OCI-LY7 (cell line): ENCODE measurements around the gene PPCDC. TPM values are rescaled to one million over a fixed set of nuclear protein-coding genes. Genes with fewer than 3 reads are reported as not detected.
"Not testable (repeated sequence)": the region's sequence is repeated elsewhere in the genome, so short reads cannot be mapped to it uniquely, and the experiment has no call there.

Source experiments
- BruUV-seq: library from RNA; stranded (reverse); fragments of 400-500 nt; replicated peaks from 2 replicates; lab custom pipeline; 2021; lab: Mats Ljungman, UMichigan
- CTCF ChIA-PET: fragments of 300-600 bp; sonication (Branson Sonifier 250); formaldehyde crosslinking; loops from one replicate; lab custom pipeline; 2022; ENCODE audit warnings: antibody characterized with exemption; ENCODE audit not compliant: unreplicated experiment; lab: Charles Lee
- POLR2A ChIA-PET: fragments of 300-600 bp; sonication (Branson Sonifier 250); formaldehyde crosslinking; loops from one replicate; lab custom pipeline; 2022; ENCODE audit warnings: antibody characterized with exemption; lab: Charles Lee
- DNase-seq: peaks from one replicate; pipeline ENCODE4 v3.0.0-alpha.2; 2015; ENCODE audit warnings: low spot score
- H2AFZ ChIP-seq: fragments of 200-600 bp; sonication (generic), shearing (Covaris generic); 2 replicates; pipeline ENCODE4 v1.6.1; 2014; ENCODE audit warnings: mild to moderate bottlenecking, antibody characterized with exemption, low read length, moderate library complexity
- H3K27ac ChIP-seq: fragments of 200-600 bp; sonication (generic); 2 replicates; pipeline ENCODE4 v1.5.1; 2014; ENCODE audit warnings: mixed run types, low read depth, mild to moderate bottlenecking, moderate library complexity, low read length, inconsistent platforms; ENCODE audit not compliant: poor library complexity, severe bottlenecking
- H3K36me3 ChIP-seq: fragments of 200-600 bp; sonication (generic); 2 replicates; pipeline ENCODE4 v1.6.1; 2014; ENCODE audit warnings: mild to moderate bottlenecking, antibody characterized with exemption, low read length, moderate library complexity, mixed read lengths; ENCODE audit not compliant: insufficient read depth
- H3K4me1 ChIP-seq: fragments of 200-600 bp; sonication (generic); 2 replicates; pipeline ENCODE4 v1.5.1; 2014; ENCODE audit warnings: mild to moderate bottlenecking, low read length; ENCODE audit not compliant: insufficient read depth, poor library complexity, severe bottlenecking
- H3K4me2 ChIP-seq: fragments of 200-600 bp; sonication (generic); 2 replicates; pipeline ENCODE4 v1.6.1; 2014; ENCODE audit warnings: mild to moderate bottlenecking, low read length
- H3K4me3 ChIP-seq: fragments of 200-600 bp; sonication (generic); 2 replicates; pipeline ENCODE4 v1.5.1; 2014; ENCODE audit warnings: mild to moderate bottlenecking, low read depth, low read length; ENCODE audit not compliant: poor library complexity, severe bottlenecking
- H3K79me2 ChIP-seq: fragments of 200-600 bp; sonication (generic); 2 replicates; pipeline ENCODE4 v1.6.1; 2016; ENCODE audit warnings: low read depth, mild to moderate bottlenecking, low read length, moderate library complexity, mixed read lengths; ENCODE audit not compliant: insufficient read depth
- H3K9me2 ChIP-seq: fragments of 200-600 bp; sonication (generic); 2 replicates; pipeline ENCODE4 v1.6.1; 2016; ENCODE audit warnings: mild to moderate bottlenecking, low read length, mixed read lengths; ENCODE audit not compliant: insufficient read depth
- H3K9me3 ChIP-seq: fragments of 200-600 bp; sonication (generic); 2 replicates; pipeline ENCODE4 v1.6.1; 2014; ENCODE audit warnings: mild to moderate bottlenecking, mixed run types, low read length, mixed read lengths
- H4K20me1 ChIP-seq: fragments of 200-600 bp; sonication (generic); 2 replicates; pipeline ENCODE4 v1.6.1; 2014; ENCODE audit warnings: mild to moderate bottlenecking, antibody characterized with exemption, low read length, moderate library complexity, mixed read lengths; ENCODE audit not compliant: insufficient read depth
- EZH2phosphoT487 ChIP-seq: fragments of 200-600 bp; sonication (generic); IDR thresholded peaks from 2 replicates; pipeline ENCODE4 v1.6.1; 2018; ENCODE audit warnings: low read depth, borderline replicate concordance, mild to moderate bottlenecking, mixed run types, antibody characterized with exemption, low read length, moderate library complexity, mixed read lengths
- intact Hi-C: fragments of 100-400 bp; cut with micrococcal nuclease; formaldehyde crosslinking; loops from one replicate; pipeline ENCODE4 v1.10.0; 2022; ENCODE audit not compliant: unreplicated experiment
- total RNA-seq, 2 experiments: library from RNA; depleted of rRNA in 1 of 2; stranded (reverse); fragments of >200 nt in 1 of 2; shearing (Covaris generic) in 1 of 2; gene quantifications; 2 replicates each; pipeline ENCODE4 v1.2.3, GENCODE V29; 2014 to 2022
- TF ChIP-seq, protein P1 (sequence below): fragments of 200-600 bp; sonication (generic); conservative IDR thresholded peaks from 2 replicates; pipeline ENCODE4 v1.5.1; 2014; ENCODE audit warnings: mild to moderate bottlenecking, antibody characterized with exemption, low read length, moderate library complexity, mixed read lengths

The PPCDC gene
- total RNA-seq, 2 experiments from 2014 or later: 44.3 to 48.3 TPM

DNA sequence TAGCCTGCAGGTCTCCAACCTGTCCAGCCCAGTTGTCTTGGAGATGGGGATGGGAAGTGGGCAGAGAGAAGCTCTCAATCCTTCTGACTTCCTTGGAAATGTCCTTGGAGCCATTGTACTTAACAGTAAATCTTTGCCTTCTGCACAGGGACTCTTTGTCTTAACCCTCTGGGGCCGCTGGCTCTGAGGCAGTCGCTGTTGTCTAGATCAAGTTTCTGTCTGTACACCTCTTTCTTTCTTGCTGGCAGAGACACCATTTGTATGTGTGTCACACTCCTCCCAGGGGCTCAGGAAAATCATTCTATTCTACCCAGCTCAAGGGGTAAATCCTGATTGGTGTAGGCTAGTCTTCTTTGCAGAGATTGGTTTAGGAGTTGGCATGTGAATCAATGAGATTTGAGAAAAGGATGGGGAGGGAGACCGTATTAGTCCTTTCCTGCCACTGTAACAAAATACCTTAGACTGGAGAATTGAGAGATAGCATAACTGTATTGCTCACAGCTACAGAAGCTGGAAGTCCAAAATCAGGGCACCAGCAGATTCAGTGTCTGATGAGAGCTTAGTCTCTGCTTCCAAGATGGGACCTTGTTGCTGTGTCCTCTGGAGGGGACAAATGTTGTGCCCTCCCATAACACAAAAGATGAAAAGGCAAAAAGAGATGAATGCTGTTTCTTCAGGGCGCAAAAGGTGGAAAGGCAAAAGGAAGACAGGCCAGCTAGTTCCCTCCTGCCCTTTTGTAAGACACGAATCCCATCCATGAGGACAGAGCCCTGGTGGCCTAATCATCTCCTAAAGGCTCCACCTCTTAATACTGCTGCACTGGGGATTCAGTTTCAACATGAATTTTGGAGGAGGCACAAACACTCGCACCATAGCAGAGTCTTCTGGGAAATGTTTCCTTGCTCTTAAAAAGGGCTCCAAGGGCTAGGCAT is 66.3 kb downstream of the PPCDC start:
- CTCF ChIA-PET: no interaction called here
- Histone ChIP-seq H3K4me3 (no peak overlapping the region), H4K20me1 (no peaks in the 10 kb centered on the region), H3K9me3 (no peaks in the 10 kb centered on the region), H3K79me2 (no peaks in the 10 kb centered on the region), H2AFZ (no peak overlapping the region), H3K9me2 (no peaks in the 10 kb centered on the region), H3K4me2 (no peak overlapping the region), H3K4me1 (peaks cover under 1% of the 10 kb centered on the region), H3K27ac (no peak overlapping the region), H3K36me3 (no peaks in the 10 kb centered on the region)
- POLR2A ChIA-PET: interaction anchor here (1.1 kb wide), 1 partner anchor 8 kb away, joined by 7 read pairs; no protein-coding TSS in a partner anchor
- BruUV-seq: no TSS peak
- no peak for DNase-seq
- intact Hi-C loops: no loop called here
- no peak for TF ChIP-seq EZH2phosphoT487
- TF ChIP-seq, protein P1, sequence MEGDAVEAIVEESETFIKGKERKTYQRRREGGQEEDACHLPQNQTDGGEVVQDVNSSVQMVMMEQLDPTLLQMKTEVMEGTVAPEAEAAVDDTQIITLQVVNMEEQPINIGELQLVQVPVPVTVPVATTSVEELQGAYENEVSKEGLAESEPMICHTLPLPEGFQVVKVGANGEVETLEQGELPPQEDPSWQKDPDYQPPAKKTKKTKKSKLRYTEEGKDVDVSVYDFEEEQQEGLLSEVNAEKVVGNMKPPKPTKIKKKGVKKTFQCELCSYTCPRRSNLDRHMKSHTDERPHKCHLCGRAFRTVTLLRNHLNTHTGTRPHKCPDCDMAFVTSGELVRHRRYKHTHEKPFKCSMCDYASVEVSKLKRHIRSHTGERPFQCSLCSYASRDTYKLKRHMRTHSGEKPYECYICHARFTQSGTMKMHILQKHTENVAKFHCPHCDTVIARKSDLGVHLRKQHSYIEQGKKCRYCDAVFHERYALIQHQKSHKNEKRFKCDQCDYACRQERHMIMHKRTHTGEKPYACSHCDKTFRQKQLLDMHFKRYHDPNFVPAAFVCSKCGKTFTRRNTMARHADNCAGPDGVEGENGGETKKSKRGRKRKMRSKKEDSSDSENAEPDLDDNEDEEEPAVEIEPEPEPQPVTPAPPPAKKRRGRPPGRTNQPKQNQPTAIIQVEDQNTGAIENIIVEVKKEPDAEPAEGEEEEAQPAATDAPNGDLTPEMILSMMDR: no peak

DNA sequence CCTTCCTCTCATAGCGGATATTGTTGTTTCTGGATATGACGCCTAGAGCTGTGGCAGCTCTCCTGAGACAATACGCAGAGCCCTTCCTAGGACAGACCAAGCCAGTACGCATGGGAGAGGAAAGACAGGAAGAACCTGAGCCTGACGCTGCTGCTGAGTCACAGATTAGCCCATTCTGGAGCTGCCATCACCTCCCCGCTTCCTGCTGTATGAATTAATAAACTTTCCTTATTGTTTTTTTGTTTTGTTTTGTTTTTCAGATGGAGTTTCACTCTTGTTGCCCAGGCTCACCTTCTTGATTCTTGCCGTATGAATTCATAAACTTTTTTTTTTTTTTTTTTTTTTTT is 67.0 kb downstream of the PPCDC start:
- CTCF ChIA-PET: no interaction called here
- H3K9me2 ChIP-seq: no peaks in the 10 kb centered on the region
- peaks cover 7% of the 10 kb centered on the region for H3K4me1 ChIP-seq
- H3K9me3 ChIP-seq: no peaks in the 10 kb centered on the region
- no peak for DNase-seq
- no peak overlapping the region for H3K4me3 ChIP-seq
- intact Hi-C loops: no loop called here
- no peak overlapping the region for H3K4me2 ChIP-seq
- no TSS peak for BruUV-seq
- no peaks in the 10 kb centered on the region for H3K36me3 ChIP-seq
- POLR2A ChIA-PET: no interaction called here
- H2AFZ ChIP-seq: no peak overlapping the region
- H3K27ac ChIP-seq: no peak overlapping the region
- H3K79me2 ChIP-seq: no peaks in the 10 kb centered on the region
- H4K20me1 ChIP-seq: no peaks in the 10 kb centered on the region
- TF ChIP-seq, protein P1: no peak
- TF ChIP-seq EZH2phosphoT487: no peak

DNA sequence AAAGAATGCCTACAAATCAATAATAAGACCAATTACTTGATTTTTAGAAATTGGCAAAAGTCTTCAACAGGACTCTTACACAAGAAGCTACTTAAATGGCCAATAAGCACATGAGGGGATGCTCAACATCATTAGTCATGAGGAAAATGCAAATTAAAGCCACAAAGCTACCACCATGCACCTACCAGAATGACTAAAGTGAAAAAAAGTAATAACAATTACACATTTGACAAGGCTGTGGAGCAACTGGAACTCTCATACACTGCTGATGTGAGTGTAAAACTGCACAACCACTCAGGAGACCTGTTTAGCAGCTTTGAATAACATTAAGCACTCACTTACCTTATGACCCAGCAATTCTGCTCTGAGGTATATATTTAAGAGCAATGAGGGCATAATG is 68.4 kb downstream of the PPCDC start:
- Histone ChIP-seq H2AFZ (no peak overlapping the region), H3K36me3 (no peaks in the 10 kb centered on the region), H3K4me3 (no peak overlapping the region), H4K20me1 (no peaks in the 10 kb centered on the region), H3K9me2 (no peaks in the 10 kb centered on the region), H3K4me2 (no peak overlapping the region), H3K27ac (no peak overlapping the region), H3K79me2 (no peaks in the 10 kb centered on the region), H3K9me3 (no peaks in the 10 kb centered on the region), H3K4me1 (peaks cover 12% of the 10 kb centered on the region)
- TF ChIP-seq EZH2phosphoT487: no peak
- TF ChIP-seq, protein P1: no peak
- BruUV-seq: TSS peak; percentile 55
- ChIA-PET CTCF (no interaction called here), POLR2A (interaction anchor here (0.6 to 1.0 kb wide), 3 partner anchors 9 to 47 kb away, joined by 3 to 4 read pairs (median 4); no protein-coding TSS in a partner anchor)
- DNase-seq: no peak
- intact Hi-C loops: no loop called here

DNA sequence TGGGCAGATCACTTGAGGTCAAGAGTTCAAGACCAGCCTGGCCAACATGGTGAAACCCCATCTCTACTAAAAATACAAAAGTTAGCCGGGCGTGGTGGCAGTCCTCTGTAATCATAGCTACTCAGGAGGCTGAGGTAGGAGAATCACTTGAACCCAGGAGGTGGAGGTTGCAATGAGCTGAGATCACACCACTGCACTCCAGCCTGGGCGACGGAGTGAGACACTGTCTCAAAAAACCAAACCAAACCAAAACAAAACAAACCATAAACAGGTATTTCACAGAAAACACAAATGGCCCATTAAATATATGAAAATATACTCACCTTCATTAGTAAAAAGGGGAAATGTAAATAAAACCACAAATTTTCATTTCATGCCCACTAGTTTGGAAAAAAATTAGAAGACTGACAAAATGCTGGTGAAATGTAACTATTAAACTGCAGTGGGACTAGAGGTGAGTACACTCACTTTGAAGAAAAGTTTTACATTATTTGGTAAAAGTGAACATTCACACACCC is 71.6 kb downstream of the PPCDC start:
- H3K79me2 ChIP-seq, H3K27ac ChIP-seq, H2AFZ ChIP-seq, H3K9me2 ChIP-seq, DNase-seq, BruUV-seq, H3K36me3 ChIP-seq, H3K9me3 ChIP-seq, intact Hi-C loops, H4K20me1 ChIP-seq, H3K4me3 ChIP-seq: not testable (repeated sequence)
- ChIA-PET CTCF (interaction anchor here (0.5 kb wide), 1 partner anchor 9 kb away, joined by 4 read pairs; no protein-coding TSS in a partner anchor), POLR2A (interaction anchor here (0.6 to 1.0 kb wide), 2 partner anchors 21 to 52 kb away, joined by 4 to 5 read pairs; no protein-coding TSS in a partner anchor)
- Histone ChIP-seq H3K4me2 (0 out of 2 replicates have a peak overlapping the region, but pooled peaks have one; percentile 15), H3K4me1 (peaks cover 12% of the 10 kb centered on the region)
